ENCODE measurements around the gene CCDC102A. TPM values are rescaled to one million over a fixed set of nuclear protein-coding genes. Genes with fewer than 3 reads are reported as not detected.
A peak's percentile ranks its signal among the peaks of the same experiment; 100 is the strongest.

Gene CCDC102A
- total and polyA plus RNA-seq, 9 donors, result 9.3 to 20.9 (median 15.2) TPM

GRCh38 chr16:57519796-57520360, 16.5 kb downstream of the CCDC102A start:
- 35% methylated on average over 10 of the region's 10 CpGs for WGBS (ENCODE audit: insufficient coverage)
- Histone ChIP-seq H3K4me1 (ENCODE audit: control insufficient read depth, insufficient read depth, low read length) (peaks cover 5% of the 10 kb centered on the region), H3K9me3 (replicated peaks; ENCODE audit: control insufficient read depth, low read depth, low read length) (no peaks in the 10 kb centered on the region), H3K4me3 (ENCODE audit: low read length) (no peak overlapping the region), H3K27ac (ENCODE audit: low read length) (no peak overlapping the region), H3K27me3 (ENCODE audit: control insufficient read depth, insufficient read depth, low read length) (no peaks in the 10 kb centered on the region), H3K36me3 (ENCODE audit: control insufficient read depth, insufficient read depth, low read length) (peaks cover 55% of the 10 kb centered on the region)
- DNase-seq, result peak; percentile 79

DNA sequence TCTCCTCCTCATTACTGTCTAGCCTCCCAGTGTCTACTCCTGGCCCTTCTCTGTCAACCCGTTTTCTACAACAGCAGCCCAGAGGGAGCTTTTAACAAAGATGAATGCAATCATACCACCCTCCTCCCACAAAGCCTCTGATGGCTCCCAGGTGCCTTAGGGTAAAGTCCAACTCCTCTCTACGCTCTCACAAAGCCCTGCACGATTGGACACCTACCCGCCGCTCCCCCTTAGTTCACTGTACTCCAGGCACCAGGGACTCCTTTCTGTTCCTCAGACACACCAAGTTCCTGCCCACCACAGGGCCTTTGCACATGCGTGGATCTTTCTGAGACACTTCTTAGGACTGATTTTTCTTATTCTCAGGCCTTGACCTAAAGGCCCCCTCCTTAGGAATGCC, 17.4 kb downstream of the CCDC102A start:
- Histone ChIP-seq H3K36me3 (ENCODE audit: control insufficient read depth, insufficient read depth, low read length) (peaks cover 65% of the 10 kb centered on the region), H3K4me3 (ENCODE audit: low read length) (no peak overlapping the region), H3K27ac (ENCODE audit: low read length) (no peak overlapping the region), H3K9me3 (replicated peaks; ENCODE audit: control insufficient read depth, low read depth, low read length) (no peaks in the 10 kb centered on the region), H3K4me1 (ENCODE audit: control insufficient read depth, insufficient read depth, low read length) (peaks cover 10% of the 10 kb centered on the region), H3K27me3 (ENCODE audit: control insufficient read depth, insufficient read depth, low read length) (no peaks in the 10 kb centered on the region)
- WGBS (ENCODE audit: insufficient coverage), result 89% methylated on average over 6 of the region's 6 CpGs
- no peak for DNase-seq

DNA sequence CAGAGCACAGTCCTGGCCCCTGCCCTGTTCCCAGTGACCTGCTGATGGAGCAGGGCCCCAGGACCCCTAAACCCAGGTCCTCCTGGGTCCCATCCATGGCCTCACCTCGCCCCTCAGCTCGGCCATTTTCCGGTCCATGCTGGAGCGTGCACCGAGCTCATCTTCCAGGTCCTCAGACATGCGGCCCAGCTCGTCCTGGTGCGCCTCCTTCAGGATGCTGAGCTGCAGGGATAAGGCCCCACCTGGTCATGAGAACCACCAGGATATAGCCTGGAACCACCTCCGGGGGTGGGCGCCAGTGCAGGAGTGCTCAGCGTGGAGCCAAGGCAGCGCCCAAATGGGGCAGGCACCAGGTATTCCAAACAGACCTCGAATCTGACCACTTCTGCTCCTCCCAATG, 17.9 kb downstream of the CCDC102A start:
- Histone ChIP-seq H3K4me3 (ENCODE audit: low read length) (no peak overlapping the region), H3K27me3 (ENCODE audit: control insufficient read depth, insufficient read depth, low read length) (no peaks in the 10 kb centered on the region), H3K27ac (ENCODE audit: low read length) (no peak overlapping the region), H3K36me3 (ENCODE audit: control insufficient read depth, insufficient read depth, low read length) (peaks cover 69% of the 10 kb centered on the region), H3K9me3 (replicated peaks; ENCODE audit: control insufficient read depth, low read depth, low read length) (no peaks in the 10 kb centered on the region), H3K4me1 (ENCODE audit: control insufficient read depth, insufficient read depth, low read length) (peaks cover 10% of the 10 kb centered on the region)
- DNase-seq, result no peak
- WGBS (ENCODE audit: insufficient coverage), result 94% methylated on average over 12 of the region's 13 CpGs

- DNase-seq, result no peak
- H3K27ac ChIP-seq (ENCODE audit: low read length), result no peak overlapping the region
- H3K36me3 ChIP-seq (ENCODE audit: control insufficient read depth, insufficient read depth, low read length), result peaks cover 76% of the 10 kb centered on the region
- no peak overlapping the region for H3K4me3 ChIP-seq (ENCODE audit: low read length)
- H3K4me1 ChIP-seq (ENCODE audit: control insufficient read depth, insufficient read depth, low read length), result peaks cover 10% of the 10 kb centered on the region
- 85% methylated on average over 30 of the region's 31 CpGs for WGBS (ENCODE audit: insufficient coverage)
- no peaks in the 10 kb centered on the region for H3K9me3 ChIP-seq (replicated peaks; ENCODE audit: control insufficient read depth, low read depth, low read length)
- H3K27me3 ChIP-seq (ENCODE audit: control insufficient read depth, insufficient read depth, low read length), result no peaks in the 10 kb centered on the region
Measured at GRCh38 chr16:57517397-57518367, 18.7 kb downstream of the CCDC102A start.

DNA sequence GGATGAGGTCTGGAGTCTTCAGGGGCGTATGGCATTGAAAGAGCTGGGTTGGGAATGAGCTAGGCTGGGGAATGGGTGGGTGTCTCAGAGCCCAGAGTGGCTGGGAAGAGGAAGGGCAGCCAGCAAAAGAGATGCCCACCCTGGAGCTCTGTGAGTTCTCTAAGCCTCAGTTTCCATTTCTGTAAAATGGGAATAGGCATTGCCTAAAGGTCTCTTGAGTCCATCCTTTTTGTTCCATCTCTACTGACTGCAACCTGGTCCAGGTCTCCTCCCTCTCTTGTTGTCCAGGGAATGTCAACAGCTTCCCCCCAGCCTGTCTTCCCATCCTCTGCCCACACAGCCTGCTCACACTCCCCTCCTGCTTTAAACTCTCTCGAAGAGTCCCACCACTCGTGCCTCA, 19.6 kb downstream of the CCDC102A start:
- H3K9me3 ChIP-seq (replicated peaks; ENCODE audit: control insufficient read depth, low read depth, low read length), result no peaks in the 10 kb centered on the region
- no peak overlapping the region for H3K27ac ChIP-seq (ENCODE audit: low read length)
- H3K4me3 ChIP-seq (ENCODE audit: low read length), result no peak overlapping the region
- 67% methylated on average over 3 of the region's 3 CpGs for WGBS (ENCODE audit: insufficient coverage)
- no peaks in the 10 kb centered on the region for H3K27me3 ChIP-seq (ENCODE audit: control insufficient read depth, insufficient read depth, low read length)
- no peak for DNase-seq
- peaks cover 10% of the 10 kb centered on the region for H3K4me1 ChIP-seq (ENCODE audit: control insufficient read depth, insufficient read depth, low read length)
- peaks cover 81% of the 10 kb centered on the region for H3K36me3 ChIP-seq (ENCODE audit: control insufficient read depth, insufficient read depth, low read length)

DNA sequence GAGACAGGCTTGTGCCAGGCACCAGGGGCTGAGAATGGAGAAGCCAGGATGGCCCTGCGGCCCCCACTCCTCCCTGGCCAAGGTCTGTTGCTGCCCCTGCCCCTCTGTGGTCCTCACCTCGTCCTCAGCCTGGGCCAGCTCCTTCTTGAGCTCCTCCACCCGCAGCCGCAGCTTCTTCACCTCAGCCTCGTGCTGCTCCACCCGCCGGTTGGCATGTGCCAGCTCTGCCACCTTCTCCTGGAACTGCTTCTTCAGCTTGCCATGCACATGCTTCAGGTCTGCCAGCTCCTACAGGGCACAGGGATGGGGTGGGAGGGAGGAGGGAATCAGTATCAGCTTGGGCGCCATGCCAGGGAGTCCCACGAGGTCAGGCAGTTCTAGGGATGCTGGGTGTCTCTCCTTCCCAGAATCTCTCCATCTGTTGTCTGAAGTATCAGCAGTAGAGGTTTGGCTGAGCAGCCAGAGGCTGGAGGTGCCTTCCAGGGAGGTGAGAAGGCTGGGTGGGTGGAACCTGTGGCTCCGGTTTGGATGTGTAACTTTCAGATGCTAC, 20.1 kb downstream of the CCDC102A start:
- Histone ChIP-seq H3K4me3 (ENCODE audit: low read length) (no peak overlapping the region), H3K27ac (ENCODE audit: low read length) (no peak overlapping the region), H3K4me1 (ENCODE audit: control insufficient read depth, insufficient read depth, low read length) (peaks cover 10% of the 10 kb centered on the region), H3K9me3 (replicated peaks; ENCODE audit: control insufficient read depth, low read depth, low read length) (no peaks in the 10 kb centered on the region), H3K27me3 (ENCODE audit: control insufficient read depth, insufficient read depth, low read length) (no peaks in the 10 kb centered on the region), H3K36me3 (ENCODE audit: control insufficient read depth, insufficient read depth, low read length) (peaks cover 86% of the 10 kb centered on the region)
- DNase-seq, result no peak
- 89% methylated on average over 8 of the region's 10 CpGs for WGBS (ENCODE audit: insufficient coverage)

DNA sequence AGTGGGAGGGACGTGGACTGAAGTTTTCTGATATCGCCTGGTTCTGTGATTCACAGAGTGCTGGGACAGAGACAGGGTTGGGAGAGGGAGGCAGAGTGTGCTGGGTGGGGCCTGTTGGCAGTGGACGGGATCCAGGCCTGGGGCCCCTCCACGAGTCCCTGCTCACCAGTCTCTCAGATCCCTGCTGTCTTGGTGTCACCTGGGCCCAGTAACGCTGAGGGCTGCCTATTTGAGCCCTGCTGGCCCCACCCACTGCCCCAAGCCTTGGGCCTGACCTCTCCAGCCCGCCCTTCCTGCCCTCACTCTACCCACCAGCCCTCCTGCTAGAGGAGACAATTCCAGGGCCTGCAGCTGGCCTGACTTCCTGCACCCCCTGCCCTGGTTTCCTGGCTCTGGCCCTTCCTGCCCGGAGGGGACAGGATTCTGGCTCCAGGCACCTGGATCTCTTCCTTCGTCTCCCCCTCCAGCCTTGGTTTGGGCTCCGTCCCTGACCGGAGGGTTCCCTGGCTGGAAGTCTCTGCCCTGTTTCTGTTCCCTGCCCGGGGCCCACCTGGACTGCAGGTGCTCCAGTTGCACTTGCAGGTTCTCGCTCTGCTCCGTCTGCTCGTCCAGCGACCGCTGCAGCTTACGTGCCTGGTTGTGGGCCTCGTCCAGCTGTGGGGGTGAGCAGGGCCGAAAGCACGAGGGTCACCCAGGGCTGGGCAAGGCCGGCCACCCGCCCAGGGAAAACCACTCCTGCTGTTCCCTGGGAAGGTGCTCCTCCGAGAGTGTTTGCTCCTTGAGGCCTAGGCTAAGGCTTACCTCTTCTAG, 21.4 kb downstream of the CCDC102A start:
- Histone ChIP-seq H3K27me3 (ENCODE audit: control insufficient read depth, insufficient read depth, low read length) (no peaks in the 10 kb centered on the region), H3K4me1 (ENCODE audit: control insufficient read depth, insufficient read depth, low read length) (peaks cover 10% of the 10 kb centered on the region), H3K4me3 (ENCODE audit: low read length) (no peak overlapping the region), H3K9me3 (replicated peaks; ENCODE audit: control insufficient read depth, low read depth, low read length) (no peaks in the 10 kb centered on the region), H3K27ac (ENCODE audit: low read length) (no peak overlapping the region), H3K36me3 (ENCODE audit: control insufficient read depth, insufficient read depth, low read length) (peaks cover 84% of the 10 kb centered on the region)
- no peak for DNase-seq
- WGBS (ENCODE audit: insufficient coverage), result 68% methylated on average over 23 of the region's 23 CpGs

- 90% methylated on average over 2 of the region's 4 CpGs for WGBS (ENCODE audit: insufficient coverage)
- Histone ChIP-seq H3K27ac (ENCODE audit: low read length) (no peak overlapping the region), H3K36me3 (ENCODE audit: control insufficient read depth, insufficient read depth, low read length) (peaks cover 81% of the 10 kb centered on the region)
Measured at GRCh38 chr16:57514371-57514770, 22.0 kb downstream of the CCDC102A start.

DNA sequence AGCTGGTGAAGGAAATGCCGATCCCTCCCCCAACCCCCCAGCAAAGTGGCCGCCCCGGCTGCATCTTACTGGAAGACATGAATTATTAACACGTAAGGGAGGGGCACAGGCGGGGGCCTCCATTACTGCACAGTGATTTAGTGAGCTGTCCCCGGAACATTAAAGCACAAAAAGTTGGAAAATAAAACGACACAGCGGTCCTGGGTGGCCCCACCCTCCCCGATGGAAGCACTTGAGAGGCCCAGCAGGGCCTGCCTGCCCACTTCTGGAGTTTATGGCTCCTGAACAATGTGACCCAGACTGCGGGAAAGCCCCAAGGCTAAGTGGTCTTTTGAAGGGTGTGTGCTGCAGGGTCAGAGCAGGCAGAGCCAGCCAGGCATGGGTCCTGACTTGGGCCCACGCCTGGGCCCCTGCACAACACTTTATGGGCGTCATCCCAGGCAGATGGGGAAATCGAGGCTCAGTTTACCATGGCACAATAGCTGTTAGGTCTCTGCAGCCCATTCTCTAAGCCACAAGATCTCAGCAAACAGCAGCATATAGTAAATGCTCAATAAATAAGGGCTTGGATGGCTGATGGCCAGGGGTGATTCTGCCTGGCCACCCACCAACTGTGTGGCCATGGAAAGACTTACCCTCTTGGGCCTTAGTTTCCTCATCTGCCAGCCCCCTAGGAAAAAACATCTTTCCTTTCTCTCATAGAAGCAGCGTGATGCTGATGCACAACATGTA, 22.8 kb downstream of the CCDC102A start:
- Histone ChIP-seq H3K27ac (ENCODE audit: low read length) (no peak overlapping the region), H3K9me3 (replicated peaks; ENCODE audit: control insufficient read depth, low read depth, low read length) (no peaks in the 10 kb centered on the region), H3K27me3 (ENCODE audit: control insufficient read depth, insufficient read depth, low read length) (no peaks in the 10 kb centered on the region), H3K36me3 (ENCODE audit: control insufficient read depth, insufficient read depth, low read length) (peaks cover 73% of the 10 kb centered on the region), H3K4me1 (ENCODE audit: control insufficient read depth, insufficient read depth, low read length) (peaks cover 9% of the 10 kb centered on the region), H3K4me3 (ENCODE audit: low read length) (no peak overlapping the region)
- WGBS (ENCODE audit: insufficient coverage), result 30% methylated on average over 12 of the region's 14 CpGs
- DNase-seq, result no peak

More at GRCh38 chr16:57514371-57514770, 22.0 kb downstream of the CCDC102A start:
- no peak for DNase-seq
- Histone ChIP-seq H3K4me3 (ENCODE audit: low read length) (no peak overlapping the region), H3K9me3 (replicated peaks; ENCODE audit: control insufficient read depth, low read depth, low read length) (no peaks in the 10 kb centered on the region), H3K27me3 (ENCODE audit: control insufficient read depth, insufficient read depth, low read length) (no peaks in the 10 kb centered on the region), H3K4me1 (ENCODE audit: control insufficient read depth, insufficient read depth, low read length) (peaks cover 6% of the 10 kb centered on the region)
